ENCODE data around the gene DMRT3. TPM values are rescaled to one million over a fixed set of nuclear protein-coding genes. Genes with fewer than 3 reads are reported as not detected.

The DMRT3 gene
- total RNA-seq, 1 donor from 2014 or later = not detected

DNA sequence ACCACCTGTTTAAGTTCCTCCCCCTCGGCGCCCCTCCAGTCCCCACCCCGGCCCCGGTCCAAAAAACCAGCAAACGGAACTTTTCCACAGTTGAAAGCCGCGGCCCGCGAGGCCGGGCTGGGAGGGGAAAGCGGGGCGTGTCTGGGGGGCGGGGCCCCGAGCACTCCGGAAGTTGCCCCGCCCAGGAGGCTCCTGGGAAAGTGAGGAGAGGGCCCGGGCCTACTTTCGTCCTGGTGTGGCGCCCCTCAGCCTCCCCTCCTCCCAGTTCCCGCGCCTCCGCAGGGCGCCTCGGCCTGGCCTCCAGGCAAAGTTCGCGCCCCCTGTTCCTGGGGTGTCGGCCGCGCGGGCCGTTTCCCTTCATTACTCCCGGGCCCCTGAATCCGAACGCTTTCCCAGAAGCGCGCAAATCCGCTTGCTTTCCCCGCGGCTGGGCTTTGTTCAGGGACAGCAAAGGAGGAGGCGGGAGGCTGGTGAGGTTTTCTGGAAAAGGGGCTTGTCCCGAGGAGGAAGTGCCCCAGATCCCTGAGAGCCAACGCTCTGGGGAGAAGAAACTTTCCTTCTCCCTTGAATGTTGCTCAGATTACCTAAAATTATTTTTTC lies 4.5 kb upstream of the DMRT3 start:
- DNase-seq (ENCODE audit: low read depth in 2 of 2) = no peak

DNA sequence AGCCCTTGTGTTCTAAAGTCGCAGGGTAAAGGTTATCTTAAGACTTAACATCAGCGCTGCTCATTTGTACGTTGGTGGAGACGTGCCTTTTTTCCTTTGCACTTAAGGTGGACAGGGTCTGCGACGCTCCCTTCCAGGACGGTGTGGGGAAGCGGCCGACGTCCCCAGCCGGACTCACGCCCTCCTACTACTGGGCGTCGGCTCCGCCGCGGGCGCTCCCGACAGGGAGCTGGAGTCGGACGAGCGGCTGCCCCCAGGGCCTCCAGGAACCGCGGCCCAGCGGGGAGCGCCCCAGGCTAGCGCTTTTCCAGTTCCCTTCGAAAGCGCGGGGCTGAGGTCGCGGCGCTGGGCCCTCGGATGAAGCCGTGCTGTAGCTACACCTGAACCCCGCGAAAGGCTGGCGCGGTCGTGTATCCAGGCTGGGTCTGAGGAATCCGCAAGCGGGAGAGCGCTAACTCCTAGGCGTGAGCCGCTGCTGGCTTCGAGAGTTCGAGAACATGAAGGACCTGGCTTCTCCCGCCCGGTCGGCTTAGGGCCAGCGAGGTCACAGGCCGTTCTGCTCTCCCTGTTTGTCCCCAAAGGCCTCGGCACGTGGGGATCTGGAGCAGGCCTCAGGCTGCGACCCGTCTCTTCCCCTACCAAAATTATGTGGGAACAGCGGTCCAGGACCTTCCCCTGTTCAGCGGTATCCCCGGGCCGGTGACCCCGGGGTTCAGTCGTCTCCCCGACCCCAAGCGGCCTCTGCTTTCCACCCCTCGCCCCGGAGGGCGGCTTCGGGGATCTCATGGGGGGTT lies 3.8 kb upstream of the DMRT3 start:
- DNase-seq (ENCODE audit: low read depth in 2 of 2) = no peak

DNA sequence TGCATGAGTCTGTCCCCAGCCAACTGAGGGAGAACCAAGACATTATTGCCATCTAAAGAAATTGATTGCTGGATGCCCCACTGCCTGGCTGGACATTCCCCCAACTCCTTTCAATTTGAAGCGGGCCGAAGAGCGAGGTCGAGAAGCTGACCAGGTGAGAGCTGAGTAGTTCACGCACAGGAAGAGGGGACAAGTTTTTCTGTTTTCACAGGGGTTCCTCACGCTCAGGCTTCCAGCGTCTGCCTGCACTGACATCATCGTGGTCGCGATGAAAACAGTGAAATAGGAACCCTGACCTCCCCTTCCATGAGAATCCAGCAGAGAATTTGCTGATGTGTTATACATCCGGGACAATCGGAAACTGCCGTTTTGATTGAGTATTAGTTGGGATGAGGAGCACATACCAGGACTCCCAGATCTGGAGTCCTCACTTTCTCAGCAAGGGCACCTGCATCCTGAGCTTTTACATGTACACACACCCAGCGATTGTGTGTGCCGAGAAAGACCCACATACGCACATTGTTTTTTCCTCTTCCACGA lies 3.1 kb upstream of the DMRT3 start:
- DNase-seq (ENCODE audit: low read depth in 2 of 2) = no peak

DNA sequence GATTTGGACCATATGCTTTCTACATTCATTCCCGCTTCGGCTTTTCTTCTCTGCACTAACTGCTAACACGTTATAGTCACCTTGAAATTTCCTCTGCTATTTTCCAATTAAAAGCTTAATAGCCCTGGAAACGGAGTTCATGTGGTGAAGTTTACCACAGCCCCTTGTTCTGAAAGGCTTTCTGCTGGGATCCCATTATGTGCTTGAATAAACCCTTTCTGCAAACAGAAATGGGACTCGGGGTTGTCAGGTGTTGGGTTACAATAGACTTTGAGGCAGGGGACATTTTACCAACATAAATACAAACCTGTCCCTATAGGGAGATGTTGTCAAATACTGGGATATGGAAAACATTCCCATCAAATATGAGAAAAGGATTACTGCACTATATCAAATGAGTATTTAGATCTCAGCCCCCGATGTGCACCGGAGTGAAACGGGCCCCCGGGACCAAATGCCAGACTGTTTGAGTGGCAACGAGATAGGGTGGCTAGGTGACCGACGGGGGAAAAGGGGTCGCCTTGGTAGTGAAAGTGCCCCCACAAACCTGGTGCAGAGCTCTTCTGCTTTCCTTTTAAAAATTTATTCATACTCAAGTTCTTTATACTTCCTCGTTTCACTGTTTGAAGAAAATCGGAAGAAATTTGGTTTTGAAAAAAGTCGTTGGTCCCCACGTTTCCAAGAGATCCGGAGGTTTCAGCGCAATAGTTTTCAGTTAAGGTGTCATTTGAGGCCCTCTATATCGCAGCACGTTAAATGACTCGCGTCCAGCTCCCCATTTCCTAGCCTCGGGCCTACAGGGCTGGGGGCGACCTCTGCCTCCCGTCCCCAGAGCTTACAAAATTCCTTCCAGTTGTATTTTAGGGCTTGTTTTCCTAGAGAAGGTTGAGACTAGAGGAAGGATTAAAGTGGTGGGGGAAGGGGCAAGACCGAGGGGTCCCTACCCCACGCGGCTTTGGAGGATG lies 2.1 kb upstream of the DMRT3 start:
- no peak for DNase-seq (ENCODE audit: low read depth in 2 of 2)

DNA sequence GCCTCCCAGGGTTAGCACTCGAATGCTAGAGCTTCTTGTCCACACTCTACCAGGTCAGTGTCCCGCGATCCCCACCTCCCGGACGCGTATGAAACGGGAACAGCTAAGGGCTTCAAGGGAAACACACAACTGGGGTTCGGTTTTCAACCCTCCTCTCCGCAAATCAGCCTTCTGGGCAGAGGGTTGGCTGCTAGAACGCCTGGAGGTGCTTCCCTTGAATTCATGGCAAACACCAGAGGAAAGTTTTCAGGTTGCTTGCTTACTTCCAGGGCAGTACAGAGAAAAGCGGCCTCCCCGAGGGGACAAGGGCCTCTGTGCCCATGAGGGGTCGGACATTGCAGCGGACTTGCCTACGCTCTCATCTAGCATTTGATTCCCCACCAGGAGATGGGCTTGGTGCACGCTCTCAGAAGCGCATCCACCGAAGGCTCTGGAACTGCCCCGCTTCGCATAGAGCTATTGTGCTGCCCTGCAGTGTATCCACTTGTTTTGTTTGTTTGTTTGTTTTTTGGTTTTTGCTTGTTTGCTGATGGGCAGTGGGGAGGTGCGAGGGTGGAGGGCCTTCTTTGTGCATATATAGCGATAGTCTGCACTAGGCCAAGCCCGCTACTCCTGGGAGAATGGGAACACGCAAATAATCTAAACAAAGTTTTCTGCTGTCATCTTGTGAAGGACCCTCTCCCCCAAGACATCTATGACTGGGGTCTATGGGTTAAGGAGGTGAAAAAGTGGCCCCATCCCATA lies 1.3 kb upstream of the DMRT3 start:
- DNase-seq (ENCODE audit: low read depth in 2 of 2) = no peak

DNA sequence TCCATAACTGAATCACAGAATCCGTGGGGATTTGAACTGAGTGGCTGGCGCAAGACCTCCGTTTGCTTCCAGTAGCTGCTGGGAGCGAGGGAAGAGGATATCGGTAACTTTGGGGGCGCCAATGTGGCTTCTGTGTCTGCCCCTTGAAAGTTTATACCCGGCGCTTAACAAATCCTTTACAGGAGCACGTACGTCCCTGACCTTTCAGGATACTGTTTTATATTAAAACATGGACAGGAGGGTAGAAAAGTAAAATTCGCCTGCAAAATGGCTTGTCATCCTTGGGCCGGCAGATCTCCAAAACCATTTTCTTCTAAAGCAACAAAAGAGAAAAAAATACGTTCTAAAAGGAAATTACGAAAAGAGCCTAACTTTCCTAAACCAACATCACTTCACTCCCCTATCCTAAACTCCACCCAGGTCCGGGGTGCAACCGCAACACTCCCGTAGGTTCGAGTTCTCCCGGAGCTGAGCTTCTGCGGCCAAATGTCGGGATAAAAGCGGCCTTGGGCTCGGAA lies 656 bp upstream of the DMRT3 start:
- no peak for DNase-seq (ENCODE audit: low read depth in 2 of 2)

DNA sequence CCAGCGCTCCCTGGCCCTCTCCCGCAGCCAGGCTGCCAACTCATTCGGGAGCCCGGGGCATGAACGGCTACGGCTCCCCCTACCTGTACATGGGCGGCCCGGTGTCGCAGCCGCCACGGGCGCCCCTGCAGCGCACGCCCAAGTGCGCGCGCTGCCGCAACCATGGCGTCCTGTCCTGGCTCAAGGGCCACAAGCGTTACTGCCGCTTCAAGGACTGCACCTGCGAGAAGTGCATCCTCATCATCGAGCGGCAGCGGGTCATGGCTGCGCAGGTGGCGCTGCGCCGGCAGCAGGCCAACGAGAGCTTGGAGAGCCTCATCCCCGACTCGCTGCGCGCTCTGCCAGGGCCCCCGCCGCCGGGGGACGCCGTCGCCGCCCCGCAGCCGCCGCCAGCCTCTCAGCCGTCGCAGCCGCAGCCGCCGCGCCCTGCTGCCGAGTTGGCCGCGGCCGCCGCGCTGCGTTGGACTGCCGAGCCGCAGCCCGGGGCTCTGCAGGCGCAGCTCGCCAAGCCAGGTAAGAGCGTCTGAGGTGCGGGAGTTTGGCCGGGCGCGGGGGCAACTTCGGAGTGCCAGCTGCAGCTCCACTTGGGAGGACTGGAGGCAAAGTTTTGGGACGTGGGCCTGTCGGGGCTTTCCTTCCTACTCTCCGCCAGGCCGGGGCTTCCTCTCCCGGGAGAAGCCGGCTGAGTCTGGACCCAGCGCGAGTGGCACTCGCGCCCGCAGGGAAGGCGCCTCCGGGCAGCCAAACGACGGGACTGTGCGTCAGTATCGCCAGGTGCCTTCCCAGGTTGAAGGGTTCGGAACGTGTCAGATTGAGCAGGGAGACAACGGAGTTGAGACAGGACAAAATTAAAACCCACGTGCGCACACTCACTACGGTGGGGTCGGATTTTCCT lies 735 bp downstream of the DMRT3 start:
- no peak for DNase-seq (ENCODE audit: low read depth in 2 of 2)

DNA sequence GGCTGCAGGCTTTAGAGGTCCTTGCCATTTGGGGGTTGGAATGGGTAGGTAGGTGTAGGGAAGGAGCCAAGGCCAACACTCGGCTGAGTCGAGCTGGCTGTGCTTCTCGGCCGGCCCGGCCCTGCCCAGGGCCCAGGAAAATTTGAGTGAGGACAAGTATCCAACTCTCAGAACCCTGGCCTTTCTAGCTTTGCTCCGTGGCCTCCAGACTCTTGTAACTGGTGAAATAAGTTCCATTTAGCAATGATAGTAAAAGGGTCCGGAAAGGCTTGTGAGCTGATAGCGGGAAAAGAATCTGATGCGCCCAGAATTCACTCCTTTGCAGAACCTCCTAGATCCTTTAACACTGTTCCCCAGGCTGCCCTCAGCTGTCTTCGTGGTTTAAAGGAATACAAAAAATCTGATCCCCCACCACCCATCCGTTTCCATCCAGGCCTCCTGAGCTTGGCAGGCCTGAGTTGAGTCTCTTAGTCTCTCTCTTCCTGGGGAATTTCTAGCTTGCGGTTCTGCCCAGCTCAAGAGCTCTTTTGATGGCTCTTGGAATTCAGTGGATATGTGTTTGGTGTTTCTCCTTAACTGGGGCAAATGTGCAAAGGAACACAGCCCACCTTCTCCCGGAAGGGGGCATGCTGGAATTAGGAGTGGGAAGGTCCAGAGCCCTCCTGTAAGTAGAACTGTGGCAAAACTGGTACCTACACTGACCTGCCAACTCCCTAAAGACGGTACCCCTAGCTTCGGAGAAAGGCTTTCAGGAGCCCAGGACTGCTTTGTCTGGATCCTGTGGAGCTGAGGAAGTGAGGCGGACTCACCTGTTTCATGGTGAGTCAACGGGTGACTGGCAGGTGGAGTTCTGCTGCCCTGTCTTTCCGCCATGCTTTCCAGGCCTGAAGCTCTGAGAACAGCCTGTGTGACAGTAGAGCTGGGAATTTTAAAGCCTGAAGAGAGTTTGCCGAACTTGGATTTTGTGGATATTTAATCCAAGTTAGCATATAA lies 1.7 kb downstream of the DMRT3 start:
- no peak for DNase-seq (ENCODE audit: low read depth in 2 of 2)

DNA sequence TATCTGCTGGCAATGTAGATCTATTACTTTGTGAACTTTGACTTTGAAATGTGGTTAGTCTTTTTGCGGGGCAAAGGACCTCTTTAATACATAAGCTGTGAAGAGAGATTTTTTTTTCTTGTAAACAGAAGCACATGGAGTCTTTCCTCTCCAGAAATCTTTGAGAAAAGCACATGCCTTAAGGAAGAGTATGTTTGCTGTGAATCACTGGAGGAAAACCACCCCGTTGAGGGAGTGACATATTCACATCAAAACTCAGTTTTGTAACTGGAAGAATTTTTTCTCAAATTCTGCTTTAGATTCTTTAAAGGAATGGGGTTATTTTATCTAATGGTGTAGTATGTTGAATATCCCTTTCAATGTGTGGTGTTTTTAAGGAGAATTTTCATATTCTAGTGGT lies 3.5 kb downstream of the DMRT3 start:
- DNase-seq (ENCODE audit: low read depth in 2 of 2) = no peak

DNA sequence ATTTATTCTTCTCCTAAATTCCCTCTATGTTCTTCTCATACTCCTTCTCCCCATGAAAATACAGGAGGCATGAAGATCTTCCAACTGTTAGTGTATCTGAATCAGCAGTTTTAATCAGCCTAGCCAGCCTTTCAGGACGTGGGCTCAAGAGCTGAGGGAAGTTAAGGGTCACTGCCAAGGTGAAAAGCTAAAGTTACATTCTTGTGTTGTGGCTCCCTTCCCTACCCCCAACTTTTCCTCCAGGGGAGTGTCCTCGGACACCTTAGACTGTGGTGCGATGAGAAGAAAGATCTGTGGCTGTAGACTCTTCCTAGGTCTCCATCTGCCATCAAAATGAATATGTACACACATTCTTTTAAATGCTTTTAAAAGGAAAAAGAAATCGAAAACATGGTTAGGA lies 4.2 kb downstream of the DMRT3 start:
- DNase-seq (ENCODE audit: low read depth in 2 of 2) = no peak

DNA sequence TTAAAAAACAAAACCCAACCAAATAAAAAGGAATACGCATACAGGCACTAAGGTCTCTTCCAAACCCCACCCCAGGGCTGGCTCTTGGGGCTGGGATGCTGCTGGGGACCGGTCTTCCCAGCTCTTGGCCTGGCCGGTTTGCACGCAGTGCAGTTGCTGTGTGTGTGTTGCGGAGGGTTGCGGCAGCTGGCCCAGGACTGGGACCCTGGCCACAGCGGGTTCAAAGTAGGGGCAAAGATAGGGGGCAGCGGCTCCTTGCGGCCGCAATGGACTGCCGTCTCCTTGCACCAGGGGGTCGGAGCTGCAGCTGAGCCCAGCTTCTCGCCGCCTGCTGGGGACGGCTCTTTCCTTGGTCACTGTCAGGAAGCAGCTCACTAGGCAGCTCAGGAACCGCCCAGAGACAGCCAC lies 5.0 kb downstream of the DMRT3 start:
- DNase-seq (ENCODE audit: low read depth in 2 of 2) = no peak

DNA sequence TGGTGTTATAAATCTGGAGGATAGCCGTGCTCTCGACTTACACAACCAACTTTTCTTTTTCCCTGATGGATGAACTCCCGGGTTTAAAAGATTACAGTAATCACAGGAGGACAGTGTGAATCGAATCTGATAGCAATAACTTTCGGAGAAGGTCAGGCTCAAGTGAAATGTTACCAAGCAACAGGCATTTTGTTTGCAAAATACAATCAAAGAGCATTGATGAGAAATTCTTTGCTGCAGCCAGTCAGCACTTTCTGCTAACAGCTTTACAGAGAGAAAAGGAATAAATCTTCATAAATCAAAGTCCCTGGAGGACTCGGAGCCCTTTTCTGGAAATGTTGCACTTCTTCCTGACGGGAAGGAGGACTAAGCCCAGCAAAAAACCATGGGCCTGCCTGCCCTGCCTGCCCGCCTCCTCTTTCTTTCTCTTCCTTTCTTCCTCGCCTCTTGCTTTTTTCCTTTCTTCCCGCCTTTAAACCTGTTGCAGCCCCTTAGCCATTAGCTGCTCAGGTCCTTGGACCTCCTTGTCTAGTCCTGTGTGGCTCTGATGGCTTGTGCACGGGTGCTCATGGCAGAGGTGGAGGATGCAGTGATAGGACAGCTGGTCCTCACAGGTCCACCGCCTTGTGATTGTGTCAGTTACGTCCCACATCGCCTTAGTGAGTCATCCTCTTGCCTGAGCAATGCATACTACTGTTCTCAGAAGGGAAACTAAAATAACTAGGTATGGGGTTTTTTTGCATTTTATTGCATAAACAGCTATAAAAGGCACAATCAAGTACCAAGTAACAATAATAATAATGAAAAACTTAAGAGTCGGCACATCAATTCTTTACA lies 6.2 kb downstream of the DMRT3 start:
- no peak for DNase-seq (ENCODE audit: low read depth in 2 of 2)

DNA sequence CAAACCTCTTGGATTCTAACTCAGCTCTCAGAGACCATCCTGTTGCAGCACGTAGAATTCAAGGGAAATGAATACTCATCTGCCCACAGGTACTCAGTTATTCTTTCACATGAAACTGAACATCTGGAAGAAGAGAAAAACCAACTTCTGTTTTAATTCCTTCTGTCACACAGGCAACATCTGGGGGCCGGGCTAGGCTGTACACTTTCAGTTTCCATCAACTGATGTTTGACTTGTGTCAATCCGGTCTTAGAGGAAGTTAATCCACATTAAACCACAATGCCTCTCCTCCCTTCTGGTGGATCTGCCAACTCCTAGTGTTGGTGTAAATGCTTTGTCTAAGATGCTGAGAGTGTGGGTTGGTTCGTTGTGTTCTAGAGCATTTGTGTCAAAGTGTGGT lies 17.6 kb downstream of the DMRT3 start:
- DNase-seq (ENCODE audit: low read depth in 2 of 2) = no peak

DNA sequence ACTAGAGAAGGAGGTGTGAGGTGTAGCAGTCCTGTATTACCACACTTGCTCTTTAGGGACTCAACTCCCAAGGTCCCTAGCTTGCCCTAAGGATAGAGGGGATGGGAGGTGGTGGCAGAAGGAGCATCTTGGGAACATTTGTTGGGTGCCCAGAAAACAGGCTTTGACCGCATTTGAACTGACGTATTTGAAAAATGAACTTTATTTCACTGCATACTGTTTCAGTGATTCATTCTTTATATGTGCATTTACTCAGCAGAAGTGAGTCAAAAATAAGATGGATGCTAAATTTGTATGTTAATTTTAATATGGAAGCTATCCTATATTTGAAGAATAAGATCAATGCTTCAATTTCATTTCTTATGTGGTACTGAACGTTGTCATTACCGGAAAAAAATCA lies 18.7 kb downstream of the DMRT3 start:
- DNase-seq (ENCODE audit: low read depth in 2 of 2) = no peak

DNA sequence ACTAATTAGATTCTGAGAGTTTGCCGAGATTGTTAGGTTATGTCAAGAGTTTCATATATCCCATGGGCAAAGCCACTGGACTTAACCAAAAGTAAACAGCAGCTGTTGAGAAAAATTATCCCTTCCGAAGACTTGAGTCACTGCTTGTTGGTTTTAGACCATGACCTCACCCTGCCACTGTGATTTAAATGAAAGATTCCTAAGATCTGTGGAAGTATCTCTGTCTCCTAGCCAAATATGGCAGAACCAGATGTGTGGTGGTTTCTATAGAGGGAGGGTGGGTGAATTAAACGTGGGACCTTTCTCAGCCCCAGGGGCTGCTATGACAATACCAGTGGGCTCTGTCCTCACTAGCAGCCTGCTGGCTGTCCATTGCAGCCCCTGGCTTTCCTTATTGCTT lies 19.3 kb downstream of the DMRT3 start:
- peak in 1 of 2 donors; percentile 7 for DNase-seq (ENCODE audit: low read depth in 2 of 2)

DNA sequence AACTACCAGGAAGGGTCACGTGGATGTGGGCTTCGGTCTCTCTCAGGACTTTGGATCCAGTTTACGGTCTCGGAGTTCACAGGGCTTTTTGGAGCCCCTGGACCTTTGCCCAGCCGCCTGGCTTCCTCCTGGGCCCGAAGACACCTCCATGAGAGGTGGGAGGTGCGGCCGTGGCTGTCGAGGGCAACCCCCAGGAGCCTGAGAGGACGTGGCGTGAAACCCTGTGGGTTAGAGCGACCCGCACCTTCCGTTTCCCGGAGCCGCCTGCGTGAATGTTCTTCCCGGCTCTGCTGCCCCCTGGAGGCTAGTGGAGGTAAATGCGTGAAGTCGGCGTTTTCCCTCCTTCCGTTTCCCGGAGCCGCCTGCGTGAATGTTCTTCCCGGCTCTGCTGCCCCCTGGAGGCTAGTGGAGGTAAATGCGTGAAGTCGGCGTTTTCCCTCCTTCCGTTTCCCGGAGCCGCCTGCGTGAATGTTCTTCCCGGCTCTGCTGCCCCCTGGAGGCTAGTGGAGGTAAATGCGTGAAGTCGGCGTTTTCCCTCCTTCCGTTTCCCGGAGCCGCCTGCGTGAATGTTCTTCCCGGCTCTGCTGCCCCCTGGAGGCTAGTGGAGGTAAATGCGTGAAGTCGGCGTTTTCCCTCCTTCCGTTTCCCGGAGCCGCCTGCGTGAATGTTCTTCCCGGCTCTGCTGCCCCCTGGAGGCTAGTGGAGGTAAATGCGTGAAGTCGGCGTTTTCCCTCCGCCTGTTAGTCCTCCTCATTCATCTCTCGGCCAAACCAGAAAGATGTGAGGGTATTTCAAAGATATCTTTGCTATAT lies 22.1 kb downstream of the DMRT3 start:
- peak in 1 of 2 donors; percentile 11 for DNase-seq (ENCODE audit: low read depth in 2 of 2)

DNA sequence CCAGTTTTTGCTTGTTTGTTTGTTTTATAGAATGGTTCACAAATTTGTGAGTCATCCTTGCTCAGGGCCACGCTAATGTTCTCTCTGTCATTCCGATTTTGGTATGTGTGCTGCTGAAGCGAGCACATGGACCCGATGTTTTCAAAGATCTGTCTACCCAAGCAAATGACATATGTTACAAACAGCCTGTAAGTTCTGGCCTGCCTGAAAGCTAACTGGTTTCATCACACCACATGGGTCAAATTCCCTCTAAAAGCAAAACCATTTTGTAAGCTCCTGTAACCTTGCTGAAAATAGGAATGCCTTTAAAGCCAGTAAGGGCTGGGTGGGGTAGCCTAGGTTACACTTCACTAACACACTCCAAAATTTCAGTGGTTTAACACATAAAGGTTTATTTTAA lies 25.4 kb downstream of the DMRT3 start:
- no peak for DNase-seq (ENCODE audit: low read depth in 2 of 2)

Measured in lung microvascular endothelial cell (primary cell).